GM18861 (cell line): ENCODE measurements around the gene RNF213.
"Not testable (repeated sequence)": the region's sequence is repeated elsewhere in the genome, so short reads cannot be mapped to it uniquely, and the experiment has no call there.

Experiments used
- ATAC-seq: cut with Tn5 transposase; IDR thresholded peaks from one replicate; pipeline ENCODE4 v1.9.1; 2021; ENCODE audit not compliant: unreplicated experiment

RNF213 gene

DNA sequence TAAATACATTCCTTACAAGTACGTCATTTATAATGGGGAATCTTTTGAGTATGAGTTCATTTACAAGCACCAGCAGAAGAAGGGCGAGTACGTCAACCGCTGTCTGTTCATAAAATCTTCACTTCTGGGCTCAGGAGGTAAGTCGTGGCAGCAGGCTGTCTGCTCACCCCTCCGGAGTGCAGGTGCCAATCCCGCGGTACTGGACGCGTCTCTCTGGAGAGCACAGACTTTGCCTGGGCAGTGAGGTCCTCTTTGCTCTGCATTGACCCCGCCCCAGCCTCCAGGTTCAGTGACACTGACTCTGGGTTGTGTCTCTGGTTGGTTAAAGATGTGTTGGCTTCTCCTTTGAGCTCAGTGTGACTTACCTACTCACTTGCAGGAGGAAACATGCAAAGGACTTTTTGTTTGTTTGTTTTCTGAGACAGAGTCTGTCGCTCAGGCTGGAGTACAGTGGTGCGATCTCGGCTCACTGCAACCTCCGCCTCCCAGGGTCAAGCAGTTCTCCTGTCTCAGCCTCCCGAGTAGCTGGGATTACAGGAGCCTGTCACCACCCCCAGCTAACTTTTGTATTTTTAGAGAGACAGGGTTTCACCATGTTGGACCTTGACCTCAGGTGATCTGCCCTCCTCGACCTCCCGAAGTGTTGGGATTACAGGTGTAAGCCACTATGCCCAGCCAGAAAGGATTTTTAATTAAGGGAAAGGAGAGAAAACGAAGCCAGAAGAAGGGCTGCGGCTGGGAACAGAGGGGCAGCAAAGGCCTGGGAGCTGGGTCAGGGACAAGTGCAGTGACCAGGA is 31.2 kb downstream of the RNF213 start:
- ATAC-seq, result no peak

- ATAC-seq, result no peak
Measured at GRCh38 chr17:80292521-80292971, 31.9 kb downstream of the RNF213 start.

- ATAC-seq, result no peak
Measured at GRCh38 chr17:80294210-80294609, 33.6 kb downstream of the RNF213 start.

GRCh38 chr17:80294653-80295052 is 34.0 kb downstream of the RNF213 start:
- ATAC-seq, result no peak

DNA sequence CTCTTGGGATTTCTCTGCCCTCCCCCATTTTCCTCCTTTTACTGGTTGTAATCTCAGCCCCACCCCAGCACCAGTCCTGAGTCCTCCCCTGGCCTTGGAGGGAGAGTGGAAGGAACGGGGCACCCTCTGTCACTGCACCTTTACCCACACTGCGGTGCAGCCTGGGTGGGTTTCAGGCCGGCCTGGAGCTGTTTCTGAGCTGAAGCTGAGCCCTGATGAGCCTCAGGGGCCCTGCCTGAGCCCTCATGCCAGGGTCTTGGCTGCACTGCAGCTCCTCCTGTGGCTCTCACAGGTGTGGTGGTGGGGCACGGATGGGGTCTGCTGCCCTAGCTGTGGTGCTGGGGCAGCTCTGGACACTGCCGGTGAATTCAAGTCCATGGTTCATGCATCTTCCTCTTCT is 34.5 kb downstream of the RNF213 start:
- ATAC-seq, result no peak

- ATAC-seq, result no peak
Measured at GRCh38 chr17:80295559-80295958, 34.9 kb downstream of the RNF213 start.

- ATAC-seq, result no peak
Measured at GRCh38 chr17:80296221-80296620, 35.6 kb downstream of the RNF213 start.

- ATAC-seq, result no peak
Measured at GRCh38 chr17:80297996-80298560, 37.4 kb downstream of the RNF213 start.

GRCh38 chr17:80299350-80300100 is 38.9 kb downstream of the RNF213 start:
- ATAC-seq, result not testable (repeated sequence)

DNA sequence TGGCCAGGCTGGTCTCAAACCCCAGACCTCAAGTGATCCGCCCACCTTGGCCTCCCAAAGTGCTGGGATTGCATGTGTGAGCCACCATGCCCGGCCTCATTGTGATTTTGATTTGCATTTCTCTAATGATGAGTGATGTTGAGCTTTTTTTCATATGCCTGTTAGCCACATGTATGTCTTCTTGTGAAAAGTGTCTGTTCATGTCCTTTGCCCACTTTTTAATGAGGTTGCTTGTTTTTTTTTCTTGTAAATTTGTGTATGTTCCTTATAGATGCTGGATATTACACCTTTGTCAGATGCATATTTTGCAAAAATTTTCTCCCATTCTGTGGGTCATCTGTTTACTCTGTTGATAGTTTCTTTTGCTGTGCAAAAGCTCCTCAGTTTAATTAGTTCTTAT is 40.1 kb downstream of the RNF213 start:
- ATAC-seq, result not testable (repeated sequence)

DNA sequence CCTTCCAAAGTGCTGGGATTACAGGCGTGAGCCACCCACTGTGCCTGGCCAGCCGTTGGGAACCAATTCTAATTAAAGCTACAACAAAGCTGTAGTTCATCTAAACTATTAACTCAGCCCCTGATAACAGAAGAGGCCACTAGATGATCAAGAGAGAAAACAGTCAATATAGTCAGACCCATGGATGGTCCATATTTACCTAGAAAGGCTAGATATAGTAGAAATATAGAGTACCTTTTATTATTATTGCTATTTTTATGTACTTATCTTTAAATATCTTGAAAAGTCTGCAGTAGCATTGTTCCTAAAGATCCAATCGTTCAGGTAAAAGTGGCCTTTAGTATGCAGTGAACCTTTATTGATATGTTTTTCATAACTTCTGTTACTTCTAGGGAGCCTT is 43.2 kb downstream of the RNF213 start:
- no peak for ATAC-seq

- no peak for ATAC-seq
Measured at GRCh38 chr17:80307994-80308691, 47.5 kb downstream of the RNF213 start.

GRCh38 chr17:80308692-80309517 is 48.3 kb downstream of the RNF213 start:
- no peak for ATAC-seq

DNA sequence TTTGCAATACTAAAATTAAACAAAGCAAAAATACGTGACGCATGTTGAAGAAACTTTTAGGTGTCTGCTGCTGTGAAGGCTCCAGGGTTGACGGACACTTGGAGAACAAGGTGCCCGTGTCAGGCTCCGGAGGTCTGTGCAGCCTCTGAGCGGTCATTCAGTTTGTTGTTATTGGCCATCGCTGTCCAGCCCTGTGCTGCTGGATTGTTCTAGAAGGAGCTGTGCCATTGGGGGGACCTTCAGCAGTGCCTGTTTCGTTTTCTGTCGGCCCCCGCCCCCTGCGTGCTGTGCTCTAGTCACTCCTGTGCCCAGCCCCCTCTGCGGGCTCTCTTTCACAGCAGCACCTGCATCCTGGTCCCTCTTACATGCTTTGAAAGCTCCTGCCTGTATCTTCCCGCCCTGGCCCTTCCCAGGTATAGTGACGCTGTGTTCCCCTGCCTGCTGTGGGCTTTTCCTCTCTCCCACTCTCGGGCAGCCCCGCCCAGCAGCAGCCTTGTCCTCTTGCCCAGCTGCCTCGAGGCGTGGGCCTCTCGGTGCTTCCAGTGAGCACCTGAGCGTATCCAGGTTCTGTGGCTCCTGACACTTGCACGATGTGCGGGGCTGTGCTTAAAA is 50.7 kb downstream of the RNF213 start:
- no peak for ATAC-seq

DNA sequence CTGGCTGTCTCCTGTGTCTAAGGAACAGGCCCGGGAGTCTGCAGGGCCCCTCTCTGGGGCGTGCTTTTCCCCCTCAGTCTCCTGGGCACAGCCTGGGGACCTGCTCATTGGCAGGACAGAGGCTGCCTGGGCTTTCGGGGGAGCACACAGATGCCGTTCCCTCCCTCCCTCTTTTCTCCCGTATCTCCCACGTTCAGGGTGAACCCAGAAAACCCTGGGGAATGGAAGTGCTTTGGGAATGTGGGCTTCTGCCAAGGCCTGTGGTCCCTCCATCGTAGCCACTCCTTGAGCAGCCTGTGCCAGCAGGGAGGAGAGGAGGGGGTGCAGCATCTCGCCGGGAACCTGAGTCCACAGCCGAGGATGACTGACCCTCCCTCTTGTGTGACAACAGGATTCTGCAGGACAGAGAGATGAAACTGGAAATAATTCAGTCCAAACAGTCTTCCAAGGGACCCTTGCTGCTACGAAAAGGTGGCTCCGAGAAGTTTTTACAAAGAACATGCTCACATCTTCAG is 52.0 kb downstream of the RNF213 start:
- ATAC-seq, result no peak

DNA sequence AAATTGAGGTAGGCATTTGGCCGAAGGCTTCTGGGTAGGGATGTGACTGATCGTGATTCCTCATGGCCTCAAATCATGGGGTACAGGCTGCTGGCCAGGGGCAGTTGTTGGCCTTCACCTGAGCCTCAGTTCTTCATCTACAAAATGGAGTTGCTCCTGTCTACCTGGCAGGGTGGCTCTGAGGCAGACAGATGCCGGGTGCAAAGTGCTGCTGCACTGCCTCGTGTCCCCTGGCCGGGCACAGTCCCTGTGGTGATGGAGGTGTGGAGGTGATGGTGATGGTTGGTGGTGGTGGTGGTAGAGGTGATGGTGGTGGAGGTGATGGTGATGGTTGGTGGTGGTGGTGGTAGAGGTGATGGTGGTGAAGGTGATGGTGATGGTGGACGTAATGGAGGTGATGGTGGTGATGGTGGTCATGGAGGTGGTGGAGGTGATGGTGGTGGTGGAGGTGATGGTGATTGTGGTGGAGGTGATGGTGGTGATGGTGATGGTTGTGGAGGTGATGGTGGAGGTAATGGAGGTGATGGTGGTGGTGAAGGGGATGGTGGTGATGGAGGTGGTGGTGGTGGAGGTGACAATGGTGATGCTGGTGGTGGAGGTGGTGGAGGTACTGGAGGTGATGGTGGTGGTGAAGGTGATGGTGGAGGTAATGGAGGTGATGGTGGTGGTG is 52.6 kb downstream of the RNF213 start:
- ATAC-seq, result no peak

DNA sequence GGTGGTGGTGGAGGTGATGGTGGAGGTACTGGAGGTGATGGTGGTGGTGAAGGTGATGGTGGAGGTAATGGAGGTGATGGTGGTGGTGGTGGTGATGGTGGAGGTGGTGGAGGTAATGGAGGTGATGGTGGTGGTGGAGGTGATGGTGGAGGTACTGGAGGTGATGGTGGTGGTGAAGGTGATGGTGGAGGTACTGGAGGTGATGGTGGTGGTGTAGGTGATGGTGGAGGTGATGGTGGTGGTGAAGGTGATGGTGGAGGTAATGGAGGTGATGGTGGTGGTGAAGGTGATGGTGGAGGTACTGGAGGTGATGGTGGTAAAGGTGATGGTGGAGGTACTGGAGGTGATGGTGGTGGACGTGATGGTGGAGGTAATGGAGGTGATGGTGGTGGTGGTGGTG is 53.3 kb downstream of the RNF213 start:
- not testable (repeated sequence) for ATAC-seq

GRCh38 chr17:80315517-80316182 is 55.0 kb downstream of the RNF213 start:
- ATAC-seq, result no peak

GRCh38 chr17:80316431-80316830 is 55.8 kb downstream of the RNF213 start:
- no peak for ATAC-seq
